GM18861 (cell line): ENCODE data around the gene NR3C2.

ENCODE experiments used
- ATAC-seq: cut with Tn5 transposase; IDR thresholded peaks from one replicate; pipeline ENCODE4 v1.9.1; 2021; ENCODE audit not compliant: unreplicated experiment

NR3C2 gene

DNA sequence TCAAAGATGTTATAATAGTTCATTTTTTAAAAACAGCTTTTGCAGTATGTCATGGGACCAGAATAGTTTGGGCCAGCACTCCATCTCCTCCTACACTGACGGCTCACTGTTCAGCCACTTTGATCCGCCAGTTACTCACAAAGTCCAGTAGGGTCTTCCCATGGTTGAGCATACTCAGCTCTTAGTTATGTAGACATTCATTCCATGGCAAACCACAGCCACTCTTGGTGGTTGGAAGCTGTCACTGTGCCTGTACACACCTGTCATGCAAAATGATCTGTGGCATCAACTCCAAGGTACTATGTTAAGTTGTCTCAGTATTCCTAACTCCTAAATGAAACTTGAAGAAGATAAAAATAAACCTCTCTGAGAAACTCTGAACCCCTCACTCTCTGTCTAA is 127.2 kb downstream of the NR3C2 start:
- ATAC-seq: no peak

GRCh38 chr4:148312956-148313490 is 129.2 kb downstream of the NR3C2 start:
- no peak for ATAC-seq

DNA sequence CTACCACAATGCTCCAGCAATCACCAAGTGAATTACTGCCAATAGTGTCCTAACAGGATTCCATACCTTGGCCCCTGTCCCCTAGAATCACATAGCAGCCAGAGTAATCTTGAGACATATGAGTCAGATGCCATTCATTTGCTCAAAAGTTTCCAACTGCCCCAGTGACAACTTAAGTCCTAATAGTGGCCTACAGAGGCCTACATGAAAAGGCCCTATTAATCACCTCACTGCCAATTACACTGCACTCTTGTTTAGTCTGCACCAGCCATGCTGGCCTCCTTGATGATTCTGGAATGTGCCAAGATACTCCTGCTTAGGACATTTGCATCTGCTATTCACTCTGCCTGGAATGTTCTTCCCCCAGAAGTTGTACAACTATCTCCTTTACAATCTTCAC is 130.7 kb downstream of the NR3C2 start:
- ATAC-seq: no peak

GRCh38 chr4:148310756-148311155 is 131.5 kb downstream of the NR3C2 start:
- ATAC-seq: no peak

- ATAC-seq: no peak
These were observed 136.5 kb downstream of the NR3C2 start for GRCh38 chr4:148305751-148306150.

GRCh38 chr4:148302416-148302815 is 139.8 kb downstream of the NR3C2 start:
- ATAC-seq: no peak

GRCh38 chr4:148300877-148301276 is 141.3 kb downstream of the NR3C2 start:
- ATAC-seq: no peak

GRCh38 chr4:148299337-148299736 is 142.9 kb downstream of the NR3C2 start:
- no peak for ATAC-seq

DNA sequence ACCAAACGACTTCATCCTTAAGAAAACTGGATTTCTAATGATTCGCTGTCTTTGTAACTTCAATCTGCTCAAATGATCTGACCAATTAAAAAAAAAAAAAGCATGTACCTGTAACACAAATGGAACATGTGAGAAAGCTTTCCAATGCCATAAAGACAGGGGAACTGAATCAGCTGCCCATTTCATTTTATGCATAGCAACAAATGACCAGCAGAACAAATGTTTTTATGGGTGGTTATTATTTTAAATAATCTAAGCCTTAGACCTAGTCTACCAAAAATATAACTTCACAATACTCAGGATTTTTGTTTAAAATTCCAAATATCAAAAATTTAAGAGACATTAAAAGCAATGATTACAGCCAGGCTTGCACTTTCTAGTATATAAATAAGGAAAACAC is 145.7 kb downstream of the NR3C2 start:
- ATAC-seq: no peak

DNA sequence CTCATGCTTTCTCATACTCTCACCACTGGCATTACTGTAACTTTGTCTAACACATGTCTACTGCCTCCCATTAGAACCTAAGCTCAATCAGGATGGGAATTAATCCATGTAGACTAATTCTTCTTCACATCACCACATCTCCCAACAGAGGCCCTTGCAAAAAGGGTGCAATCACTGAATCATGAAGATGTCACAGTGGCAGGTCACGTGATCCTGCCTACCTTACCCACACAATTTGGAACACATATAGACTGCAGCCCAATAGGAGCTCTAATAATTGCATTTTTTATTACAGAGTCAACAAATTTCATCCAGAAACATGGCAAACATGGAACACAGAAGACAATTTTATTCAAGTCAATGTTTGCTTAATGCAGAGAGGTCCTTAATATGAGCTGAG is 146.6 kb downstream of the NR3C2 start:
- no peak for ATAC-seq

- ATAC-seq: no peak
These were observed 148.6 kb downstream of the NR3C2 start for GRCh38 chr4:148293571-148293970.

DNA sequence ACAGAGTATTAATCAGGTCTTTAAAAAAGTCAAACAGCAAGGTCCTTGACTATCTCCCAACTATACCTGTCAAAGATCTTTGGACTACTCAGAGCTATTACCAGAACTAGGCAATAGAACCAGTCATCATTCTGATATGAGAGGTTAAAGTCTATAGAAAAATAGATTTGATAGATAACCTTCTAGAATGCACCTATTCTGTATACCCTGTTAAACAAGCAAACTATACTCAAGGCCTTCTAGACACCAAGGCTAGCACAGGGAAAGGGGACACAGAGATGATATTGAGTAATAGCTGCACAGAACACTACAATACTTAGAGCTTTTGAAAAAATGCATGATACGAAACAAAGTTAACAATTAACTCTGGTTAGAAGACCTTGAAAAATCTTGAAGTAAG is 149.5 kb downstream of the NR3C2 start:
- no peak for ATAC-seq

DNA sequence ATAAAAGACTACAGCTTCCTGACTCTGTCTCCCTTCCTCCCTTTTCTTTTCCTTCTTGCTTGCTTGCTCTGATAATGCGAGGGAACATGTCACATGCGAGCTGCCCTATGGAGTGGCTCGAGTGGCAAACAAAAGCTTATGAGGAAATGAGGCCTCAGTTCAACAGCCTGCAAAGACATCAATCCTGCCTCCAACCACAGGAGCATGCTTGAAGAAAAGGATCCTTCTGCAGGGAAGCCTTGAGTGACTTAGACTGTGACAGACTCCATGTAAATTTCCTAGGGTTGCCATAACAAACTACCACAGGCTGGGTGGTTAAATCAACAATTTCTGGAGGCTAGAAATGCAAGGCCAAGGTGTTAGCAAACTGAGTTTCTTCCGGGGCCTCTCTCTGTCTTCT is 152.5 kb downstream of the NR3C2 start:
- no peak for ATAC-seq

GRCh38 chr4:148288448-148288847 is 153.8 kb downstream of the NR3C2 start:
- ATAC-seq: no peak

- ATAC-seq: no peak
These were observed 155.1 kb downstream of the NR3C2 start for GRCh38 chr4:148287111-148287510.

- no peak for ATAC-seq
These were observed 156.2 kb downstream of the NR3C2 start for GRCh38 chr4:148286012-148286411.

- ATAC-seq: no peak
These were observed 158.5 kb downstream of the NR3C2 start for GRCh38 chr4:148283665-148284064.

DNA sequence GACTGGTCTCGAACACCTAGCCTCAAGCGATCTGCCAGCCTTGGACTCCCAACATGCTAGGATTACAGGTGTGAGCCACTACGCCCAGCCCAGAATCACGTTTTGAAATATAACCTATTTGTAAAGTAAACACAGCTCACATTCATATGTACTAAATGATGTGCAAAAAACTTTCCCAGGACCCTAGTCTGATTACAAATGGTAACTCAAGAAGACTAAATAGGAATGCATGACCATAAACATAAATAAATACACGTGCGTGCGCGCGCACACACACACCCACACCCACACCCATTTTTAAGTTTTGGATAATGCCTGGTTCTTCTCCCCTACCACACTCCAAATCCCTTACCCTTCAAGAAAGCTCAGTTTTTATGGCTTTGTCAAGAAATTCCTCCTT is 163.9 kb downstream of the NR3C2 start:
- ATAC-seq: no peak

GRCh38 chr4:148275266-148275665 is 166.9 kb downstream of the NR3C2 start:
- ATAC-seq: no peak

GRCh38 chr4:148273501-148273986 is 168.7 kb downstream of the NR3C2 start:
- no peak for ATAC-seq

- ATAC-seq: no peak
These were observed 171.0 kb downstream of the NR3C2 start for GRCh38 chr4:148271166-148271565.

- ATAC-seq: no peak
These were observed 171.6 kb downstream of the NR3C2 start for GRCh38 chr4:148270630-148271029.

DNA sequence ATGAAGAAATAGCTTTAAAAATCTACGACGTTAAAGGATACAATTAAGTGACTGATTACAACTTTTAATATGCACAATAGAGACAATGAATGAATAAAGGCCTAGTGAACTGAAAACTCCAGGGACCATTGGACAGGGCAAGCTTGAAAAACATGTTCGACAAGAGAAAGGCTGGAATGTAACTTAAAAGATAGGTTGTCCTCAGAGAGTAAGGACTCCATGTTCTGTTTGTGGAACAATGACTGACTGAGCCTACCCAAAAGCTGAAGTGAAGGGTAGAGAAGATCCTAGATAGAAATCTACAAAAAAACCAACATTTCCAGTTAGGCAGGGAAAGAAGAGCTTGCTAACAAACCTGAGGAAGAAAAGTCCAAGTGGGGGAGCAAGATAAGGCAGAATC is 173.4 kb downstream of the NR3C2 start:
- ATAC-seq: no peak

- ATAC-seq: no peak
These were observed 175.3 kb downstream of the NR3C2 start for GRCh38 chr4:148266921-148267320.
